ENCODE results near the gene HSPA6. TPM values are rescaled to one million over a fixed set of nuclear protein-coding genes. Genes with fewer than 3 reads are reported as not detected.

The HSPA6 gene
- total and polyA plus RNA-seq, 10 of the 15 experiments (the other 5 are each of a cell fraction or from before 2014, with no cell fraction given) = 0.05 to 8.8 (median 0.66) TPM

- H3K9me3 ChIP-seq (replicated peaks; ENCODE audit: control insufficient read depth, insufficient read depth, low read length) = no peaks in the 10 kb centered on the region
- TF ChIP-seq BHLHE40 (IDR thresholded peaks at IDR 0.05; ENCODE audit: borderline replicate concordance in 1 of 2, low read depth in 2 of 2, low read length in 1 of 2) (no peak), FOXK2 (IDR thresholded peaks at IDR 0.05) (no peak), PML (IDR thresholded peaks at IDR 0.05; ENCODE audit: low read length) (no peak), USF2 (IDR thresholded peaks at IDR 0.05; ENCODE audit: borderline replicate concordance, low read depth, low read length) (no peak), NR2F1 (conservative IDR thresholded peaks at IDR 0.05) (no peak), SPI1 (IDR thresholded peaks at IDR 0.05; ENCODE audit: borderline replicate concordance, insufficient read depth, low read depth, low read length) (no peak), MTA3 (IDR thresholded peaks at IDR 0.05; ENCODE audit: borderline replicate concordance, low read length) (no peak), DPF2 (IDR thresholded peaks at IDR 0.05) (no peak), SMAD5 (IDR thresholded peaks at IDR 0.05; ENCODE audit: low read depth) (no peak), ZNF687 (IDR thresholded peaks at IDR 0.05) (no peak), STAT1 (conservative IDR thresholded peaks at IDR 0.05) (no peak), SMAD1 (IDR thresholded peaks at IDR 0.05; ENCODE audit: low read depth, partially characterized antibody) (no peak), LARP7 (IDR thresholded peaks at IDR 0.05) (no peak)
- no peak overlapping the region for H3K27ac ChIP-seq (ENCODE audit: control insufficient read depth, insufficient read depth)
- no peak for FAIRE-seq
- no peaks in the 10 kb centered on the region for H3K4me1 ChIP-seq (ENCODE audit: control insufficient read depth, insufficient read depth, low read length)
- no peaks in the 10 kb centered on the region for H3K36me3 ChIP-seq (ENCODE audit: control insufficient read depth in 2 of 2, insufficient read depth in 2 of 2, low read length in 1 of 2)
- BruUV-seq (replicated peaks) = no TSS peak
- no peaks in the 10 kb centered on the region for H3K79me2 ChIP-seq (ENCODE audit: control insufficient read depth, insufficient read depth, low read length)
- H3K4me3 ChIP-seq = no peak overlapping the region
- in situ Hi-C loops (cut with MboI) = loop anchor here (10.0 kb wide), 1 partner anchor 263 kb away; the partner anchor contains the start of gene DUSP12
- SMC1A ChIA-PET (ENCODE audit: uncharacterized antibody, unreplicated experiment) = interaction anchor here (4.9 kb wide), 1 partner anchor 257 kb away, joined by 81 read pairs; no protein-coding TSS in a partner anchor
- no peaks in the 10 kb centered on the region for H4K20me1 ChIP-seq (ENCODE audit: control insufficient read depth, insufficient read depth)
- no peak for ATAC-seq
- CTCF ChIA-PET = interaction anchor here (1.4 to 12.5 kb wide), 3 partner anchors 10 to 255 kb away, joined by 5 to 262 read pairs (median 6); no protein-coding TSS in a partner anchor
- WGBS (ENCODE audit: insufficient coverage, insufficient replicate concordance, low lambda C conversion rate, missing lambda C conversion rate) = 30% methylated on average over 13 of the region's 13 CpGs
- intact Hi-C loops (cut with micrococcal nuclease; ENCODE audit: unreplicated experiment) = loop anchor here (10.0 kb wide), 1 partner anchor 163 kb away; no protein-coding TSS in a partner anchor
- no peak overlapping the region for H2AFZ ChIP-seq (ENCODE audit: control insufficient read depth, low read depth, low read length)
- RAD21 ChIA-PET (ENCODE audit: unreplicated experiment) = interaction anchor here (4.2 kb wide), 1 partner anchor 257 kb away, joined by 35 read pairs; no protein-coding TSS in a partner anchor
- no peak overlapping the region for H3K4me2 ChIP-seq (ENCODE audit: control insufficient read depth, insufficient read depth)
- no peaks in the 10 kb centered on the region for H3K27me3 ChIP-seq (replicated peaks in 1 of 2; ENCODE audit: control insufficient read depth in 2 of 2, insufficient read depth in 2 of 2, low read length in 1 of 2)
- POLR2A ChIA-PET = no interaction called here
- no peak overlapping the region for H3K9ac ChIP-seq (ENCODE audit: control insufficient read depth, insufficient read depth, low read length)
- DNase-seq (ENCODE audit: low read depth, low spot score) = no peak
Observed at GRCh38 chr1:161481624-161482392, 42.5 kb upstream of the HSPA6 start.

Measured in GM12878 (cell line).